HEK293 (cell line): ENCODE measurements around the gene NUDT22.

ENCODE experiments used
- CTCF ChIA-PET: fragments of 350-600 bp; formaldehyde crosslinking; extraction: SDS; loops from one replicate; lab custom pipeline; 2021; ENCODE audit warnings: antibody characterized with exemption; lab: Yijun Ruan, JAX
- POLR2A ChIA-PET: fragments of 300-600 bp; formaldehyde crosslinking; extraction: SDS; loops from one replicate; lab custom pipeline; 2020; ENCODE audit warnings: antibody characterized with exemption, inconsistent platforms; lab: Yijun Ruan, JAX
- H3K27ac ChIP-seq: fragments of 200-500 bp; sonication (Bioruptor generic); 2 replicates; pipeline ENCODE4 v1.5.1; 2014; ENCODE audit warnings: low read depth, low read length, control low read depth, inconsistent platforms; ENCODE audit errors: extremely low read depth
- H3K36me3 ChIP-seq, 2 experiments: fragments of 200-500 bp in 1 of 2; sonication (Bioruptor generic) in 1 of 2; 1 replicate in 1 of 2; 2 replicates in 1 of 2; pipeline ENCODE4 v1.5.1; 2014 to 2017; ENCODE audit warnings: inconsistent platforms in 2 of 2, low read length in 2 of 2; ENCODE audit not compliant: control insufficient read depth in 2 of 2, insufficient read depth in 1 of 2
- H3K4me1 ChIP-seq: fragments of 200-500 bp; sonication (Bioruptor generic); 2 replicates; pipeline ENCODE4 v1.5.1; 2014; ENCODE audit warnings: mild to moderate bottlenecking, low read length, inconsistent platforms; ENCODE audit not compliant: control insufficient read depth, insufficient read depth
- H3K4me3 ChIP-seq: 2 replicates; pipeline ENCODE4 v1.5.1; 2011; ENCODE audit warnings: low read depth, mild to moderate bottlenecking, control low read depth, low read length, moderate library complexity
- H3K9me3 ChIP-seq: fragments of 200-500 bp; sonication (Bioruptor generic); 2 replicates; pipeline ENCODE4 v1.5.1; 2014; ENCODE audit warnings: low read depth, low read length, inconsistent platforms; ENCODE audit not compliant: control insufficient read depth, insufficient read depth
- KLF16 ChIP-seq: fragments of 450-650 bp; formaldehyde crosslinking; IDR thresholded peaks from 2 replicates; pipeline ENCODE4 v1.5.1; 2017; ENCODE audit warnings: missing biosample characterization, missing genetic modification characterization
- MZF1 ChIP-seq: fragments of 450-650 bp; formaldehyde crosslinking; IDR thresholded peaks from 2 replicates; pipeline ENCODE4 v1.5.1; 2017; ENCODE audit warnings: missing biosample characterization, missing genetic modification characterization, borderline replicate concordance
- ZNF18 ChIP-seq: fragments of 450-650 bp; formaldehyde crosslinking; IDR thresholded peaks from 2 replicates; pipeline ENCODE4 v1.5.1; 2016; ENCODE audit warnings: missing biosample characterization, missing genetic modification characterization
- ZNF221 ChIP-seq: fragments of 450-650 bp; formaldehyde crosslinking; IDR thresholded peaks from 2 replicates; pipeline ENCODE4 v1.5.1; 2017; ENCODE audit warnings: missing biosample characterization, missing genetic modification characterization, borderline replicate concordance
- ZNF23 ChIP-seq: fragments of 450-650 bp; formaldehyde crosslinking; IDR thresholded peaks from 2 replicates; pipeline ENCODE4 v1.5.1; 2016; ENCODE audit warnings: missing biosample characterization, missing genetic modification characterization, borderline replicate concordance
- ZNF248 ChIP-seq: fragments of 450-650 bp; formaldehyde crosslinking; IDR thresholded peaks from 2 replicates; pipeline ENCODE4 v1.5.1; 2017; ENCODE audit warnings: missing biosample characterization, missing genetic modification characterization
- ZNF266 ChIP-seq: fragments of 450-650 bp; formaldehyde crosslinking; IDR thresholded peaks from 2 replicates; pipeline ENCODE4 v1.5.1; 2016; ENCODE audit warnings: missing biosample characterization, missing genetic modification characterization, low read depth
- ZNF292 ChIP-seq: fragments of 450-650 bp; formaldehyde crosslinking; IDR thresholded peaks from 2 replicates; pipeline ENCODE4 v1.5.1; 2016; ENCODE audit warnings: low read depth, missing biosample characterization, missing genetic modification characterization, borderline replicate concordance
- ZNF398 ChIP-seq: fragments of 450-650 bp; formaldehyde crosslinking; IDR thresholded peaks from 2 replicates; pipeline ENCODE4 v1.5.1; 2017; ENCODE audit warnings: missing biosample characterization, missing genetic modification characterization
- ZNF529 ChIP-seq: fragments of 450-650 bp; formaldehyde crosslinking; IDR thresholded peaks from 2 replicates; pipeline ENCODE4 v1.5.1; 2017; ENCODE audit warnings: missing genetic modification characterization, missing biosample characterization; ENCODE audit not compliant: insufficient replicate concordance
- ZNF548 ChIP-seq: fragments of 450-650 bp; formaldehyde crosslinking; IDR thresholded peaks from 2 replicates; pipeline ENCODE4 v1.5.1; 2016; ENCODE audit warnings: missing biosample characterization, missing genetic modification characterization
- ZNF610 ChIP-seq: fragments of 450-650 bp; formaldehyde crosslinking; IDR thresholded peaks from 2 replicates; pipeline ENCODE4 v1.5.1; 2016; ENCODE audit warnings: missing biosample characterization, missing genetic modification characterization, borderline replicate concordance
- ZNF624 ChIP-seq: fragments of 450-650 bp; formaldehyde crosslinking; IDR thresholded peaks from 2 replicates; pipeline ENCODE4 v1.5.1; 2017; ENCODE audit warnings: missing biosample characterization, missing genetic modification characterization
- ZNF626 ChIP-seq: fragments of 450-650 bp; sonication (Bioruptor Pico); formaldehyde crosslinking; IDR thresholded peaks from 2 replicates; pipeline ENCODE4 v1.5.1; 2018; ENCODE audit warnings: missing biosample characterization, missing genetic modification characterization, inconsistent platforms
- ZNF677 ChIP-seq: fragments of 450-650 bp; IDR thresholded peaks from 2 replicates; pipeline ENCODE4 v1.5.0; 2018; ENCODE audit warnings: missing biosample characterization, mild to moderate bottlenecking, missing genetic modification characterization, moderate library complexity
- ZNF704 ChIP-seq: fragments of 450-650 bp; formaldehyde crosslinking; IDR thresholded peaks from 2 replicates; pipeline ENCODE4 v1.5.1; 2016; ENCODE audit warnings: missing biosample characterization, missing genetic modification characterization
- ZNF768 ChIP-seq: fragments of 450-650 bp; formaldehyde crosslinking; IDR thresholded peaks from 2 replicates; pipeline ENCODE4 v1.5.1; 2018; ENCODE audit warnings: missing biosample characterization, mild to moderate bottlenecking, missing genetic modification characterization
- ZNF792 ChIP-seq: fragments of 450-650 bp; formaldehyde crosslinking; IDR thresholded peaks from 2 replicates; pipeline ENCODE4 v1.5.1; 2016; ENCODE audit warnings: missing biosample characterization, missing genetic modification characterization
- ZNF830 ChIP-seq: fragments of 450-650 bp; IDR thresholded peaks from 2 replicates; pipeline ENCODE4 v1.5.0; 2018; ENCODE audit warnings: missing biosample characterization, missing genetic modification characterization, low read depth, mild to moderate bottlenecking, moderate library complexity
- ZSCAN5A ChIP-seq: fragments of 450-650 bp; formaldehyde crosslinking; IDR thresholded peaks from 2 replicates; pipeline ENCODE4 v1.5.1; 2016; ENCODE audit warnings: missing biosample characterization, missing genetic modification characterization

NUDT22 gene

GRCh38 chr11:64262271-64263002, 36.4 kb downstream of the NUDT22 start:
- Histone ChIP-seq H3K4me1 (no peaks in the 10 kb centered on the region; the same call in 1 of the 2 replicates), H3K4me3 (no peak overlapping the region), H3K9me3 (no peaks in the 10 kb centered on the region), H3K36me3 (peaks cover 0 to 82% of the 10 kb centered on the region in 2 experiments; a peak in 2 of 3 replicates), H3K27ac (no peak overlapping the region)
- CTCF ChIA-PET, result interaction anchor here (0.6 kb wide), 1 partner anchor 110 kb away, joined by 3 read pairs; no protein-coding TSS in a partner anchor
- POLR2A ChIA-PET, result no interaction called here
- no peak for TF ChIP-seq ZNF18 (tag by site-specific recombination)
- TF ChIP-seq KLF16 (tag by site-specific recombination), result no peak
- no peak for TF ChIP-seq ZNF548 (tag by site-specific recombination)
- no peak for TF ChIP-seq ZNF830 (tag by site-specific recombination)
- TF ChIP-seq ZNF792 (tag by site-specific recombination), result no peak
- no peak for TF ChIP-seq ZNF610 (tag by site-specific recombination)
- TF ChIP-seq ZNF398 (tag by site-specific recombination), result no peak
- TF ChIP-seq ZNF626 (tag by site-specific recombination), result no peak
- no peak for TF ChIP-seq ZNF677 (tag by site-specific recombination)
- TF ChIP-seq MZF1, result no peak
- no peak for TF ChIP-seq ZNF248 (tag by site-specific recombination)
- TF ChIP-seq ZNF624 (tag by site-specific recombination), result no peak
- no peak for TF ChIP-seq ZNF23 (tag by site-specific recombination)
- no peak for TF ChIP-seq ZNF529 (tag by site-specific recombination)
- no peak for TF ChIP-seq ZSCAN5A (tag by site-specific recombination)
- TF ChIP-seq ZNF704 (tag by site-specific recombination), result no peak
- TF ChIP-seq ZNF266, result no peak
- TF ChIP-seq ZNF221 (tag by site-specific recombination), result no peak
- TF ChIP-seq ZNF292 (tag by site-specific recombination), result no peak
- no peak for TF ChIP-seq ZNF768 (tag by site-specific recombination)
